ENCODE measurements around the gene ANGPT4.

ANGPT4 gene

DNA sequence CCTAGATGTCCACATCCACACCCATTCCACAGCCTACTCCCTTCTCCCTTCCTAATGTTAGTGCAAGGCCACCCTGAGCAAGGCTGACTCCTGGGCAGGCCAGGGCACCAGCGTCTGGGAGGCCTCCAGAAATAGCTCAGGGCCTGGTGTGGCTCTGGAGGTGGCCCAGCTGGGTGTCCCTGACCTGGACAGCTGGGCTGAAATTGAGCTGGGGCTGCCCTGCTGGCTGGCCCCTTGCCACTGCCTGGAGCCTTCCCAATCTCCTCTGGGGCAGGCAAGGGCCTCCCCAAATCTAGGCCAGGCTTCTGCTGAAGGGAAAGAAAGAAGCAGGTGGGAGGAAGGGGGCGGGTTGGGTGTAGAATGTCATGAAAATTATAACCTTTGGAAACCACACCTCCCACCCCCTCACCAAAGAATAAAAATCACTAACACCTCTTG, 80.5 kb downstream of the ANGPT4 start:
- TF ChIP-seq, protein P1, sequence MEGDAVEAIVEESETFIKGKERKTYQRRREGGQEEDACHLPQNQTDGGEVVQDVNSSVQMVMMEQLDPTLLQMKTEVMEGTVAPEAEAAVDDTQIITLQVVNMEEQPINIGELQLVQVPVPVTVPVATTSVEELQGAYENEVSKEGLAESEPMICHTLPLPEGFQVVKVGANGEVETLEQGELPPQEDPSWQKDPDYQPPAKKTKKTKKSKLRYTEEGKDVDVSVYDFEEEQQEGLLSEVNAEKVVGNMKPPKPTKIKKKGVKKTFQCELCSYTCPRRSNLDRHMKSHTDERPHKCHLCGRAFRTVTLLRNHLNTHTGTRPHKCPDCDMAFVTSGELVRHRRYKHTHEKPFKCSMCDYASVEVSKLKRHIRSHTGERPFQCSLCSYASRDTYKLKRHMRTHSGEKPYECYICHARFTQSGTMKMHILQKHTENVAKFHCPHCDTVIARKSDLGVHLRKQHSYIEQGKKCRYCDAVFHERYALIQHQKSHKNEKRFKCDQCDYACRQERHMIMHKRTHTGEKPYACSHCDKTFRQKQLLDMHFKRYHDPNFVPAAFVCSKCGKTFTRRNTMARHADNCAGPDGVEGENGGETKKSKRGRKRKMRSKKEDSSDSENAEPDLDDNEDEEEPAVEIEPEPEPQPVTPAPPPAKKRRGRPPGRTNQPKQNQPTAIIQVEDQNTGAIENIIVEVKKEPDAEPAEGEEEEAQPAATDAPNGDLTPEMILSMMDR (IDR thresholded peaks at IDR 0.05; ENCODE audit: insufficient read depth, low read depth, low read length, missing control alignments), result no peak
- no peak overlapping the region for H3K4me3 ChIP-seq (ENCODE audit: low read length)
- no peak for DNase-seq (ENCODE audit: low read depth)

DNA sequence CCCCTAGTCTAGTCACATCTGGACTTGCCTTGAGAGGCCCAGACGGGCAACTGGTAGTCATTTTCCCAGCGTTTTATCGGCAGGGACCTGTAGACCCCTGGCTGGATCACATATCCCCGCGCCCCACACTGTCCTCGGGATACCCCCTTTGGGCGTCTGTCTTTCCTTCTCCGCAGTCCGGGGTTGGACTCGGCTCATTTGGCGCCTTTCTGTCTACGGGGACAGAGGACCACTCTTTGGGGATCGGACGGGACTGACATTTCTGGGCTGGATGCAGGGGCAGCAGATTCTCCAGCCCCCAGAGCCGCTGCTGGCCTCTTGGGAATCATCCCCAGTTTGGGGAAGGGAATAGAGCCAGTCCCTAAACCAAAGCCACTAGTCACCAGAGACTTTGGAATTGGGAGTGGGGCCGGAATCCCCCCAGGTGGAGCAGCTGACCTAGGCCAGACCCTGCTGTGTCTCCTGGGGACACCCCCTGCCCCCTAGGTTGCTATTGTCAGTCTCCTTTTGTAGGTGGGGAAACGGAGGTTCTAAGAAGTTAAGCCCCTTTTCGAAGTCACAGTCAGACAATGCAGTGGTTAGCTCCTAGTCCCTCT, 81.9 kb downstream of the ANGPT4 start:
- H3K4me3 ChIP-seq (ENCODE audit: low read length), result peak overlapping the region; percentile 75
- TF ChIP-seq, protein P1 (IDR thresholded peaks at IDR 0.05; ENCODE audit: insufficient read depth, low read depth, low read length, missing control alignments), result no peak
- DNase-seq (ENCODE audit: low read depth), result no peak

DNA sequence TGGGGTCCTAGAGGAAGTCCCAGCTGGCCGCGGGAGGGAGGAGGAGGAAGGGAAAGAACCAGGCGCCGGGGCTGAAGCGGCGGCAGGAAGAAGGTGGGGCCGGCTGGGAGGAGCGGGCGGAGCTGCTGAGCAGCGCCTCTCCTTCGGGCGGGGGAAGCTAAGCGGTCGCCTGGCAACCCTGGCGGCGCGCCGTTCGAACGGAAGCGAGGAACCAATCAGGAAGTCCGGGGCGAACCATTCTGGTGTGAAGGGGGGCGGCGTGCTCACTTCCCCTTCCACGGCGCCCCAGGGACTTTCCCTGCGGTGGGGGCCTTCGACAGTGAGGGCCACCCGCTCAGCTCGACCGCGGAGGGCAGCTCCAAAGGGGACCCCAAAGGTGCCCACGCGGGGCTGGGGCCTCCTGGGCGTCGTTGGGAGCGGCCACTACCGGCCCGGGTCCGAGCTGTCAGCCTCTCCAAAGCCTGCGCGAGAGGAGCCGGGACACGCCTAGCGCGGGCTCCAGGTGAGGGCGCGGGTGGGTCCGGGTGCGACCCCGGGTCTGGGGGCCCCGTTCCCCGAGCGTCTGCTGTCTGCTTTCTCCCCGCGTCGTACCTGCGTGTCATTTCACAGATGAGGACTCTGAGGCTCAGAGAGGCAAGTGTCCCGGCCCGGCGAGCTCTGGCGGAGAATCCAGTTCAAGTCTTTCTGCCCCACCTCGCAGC, 82.5 kb downstream of the ANGPT4 start, which contains the start of gene FAM110A:
FAM110A (plus strand) TSS at position 266 of the 701 bp plus-strand sequence. CDS start 11,090 bp downstream, outside the sequence.
- TF ChIP-seq, protein P1 (IDR thresholded peaks at IDR 0.05; ENCODE audit: insufficient read depth, low read depth, low read length, missing control alignments), result no peak
- peak; percentile 97 for DNase-seq (ENCODE audit: low read depth)
- H3K4me3 ChIP-seq (ENCODE audit: low read length), result peak within 1 kb of the TSS; percentile 75

- TF ChIP-seq, protein P1 (IDR thresholded peaks at IDR 0.05; ENCODE audit: insufficient read depth, low read depth, low read length, missing control alignments), result no peak
- H3K4me3 ChIP-seq (ENCODE audit: low read length), result peak overlapping the region; percentile 75
- DNase-seq (ENCODE audit: low read depth), result peak; percentile 59
These were observed 83.0 kb downstream of the ANGPT4 start for GRCh38 chr20:833121-833449.

GRCh38 chr20:831956-832355, 84.2 kb downstream of the ANGPT4 start:
- TF ChIP-seq, protein P1 (IDR thresholded peaks at IDR 0.05; ENCODE audit: insufficient read depth, low read depth, low read length, missing control alignments), result no peak
- no peak for DNase-seq (ENCODE audit: low read depth)
- no peak overlapping the region for H3K4me3 ChIP-seq (ENCODE audit: low read length)

DNA sequence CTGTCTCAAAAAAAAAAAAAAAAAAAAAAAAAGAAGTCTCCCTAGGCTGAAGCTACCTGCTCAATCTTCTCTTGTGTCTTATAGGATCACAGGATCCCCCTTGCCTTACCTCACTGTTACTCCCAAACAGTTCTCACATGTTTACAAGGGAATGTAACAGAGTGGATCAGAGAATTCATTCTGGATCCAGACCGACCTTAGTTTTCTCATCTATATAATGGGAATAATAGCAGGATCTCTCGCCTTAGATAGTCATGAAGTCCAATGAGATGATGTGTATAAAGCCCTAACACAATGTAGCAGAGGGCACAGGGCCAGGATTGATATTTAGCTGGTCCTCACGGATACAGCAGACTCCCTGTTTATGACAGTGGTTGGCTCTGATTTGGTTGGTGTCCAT, 84.9 kb downstream of the ANGPT4 start:
- no peak for DNase-seq (ENCODE audit: low read depth)
- no peak overlapping the region for H3K4me3 ChIP-seq (ENCODE audit: low read length)
- TF ChIP-seq, protein P1 (IDR thresholded peaks at IDR 0.05; ENCODE audit: insufficient read depth, low read depth, low read length, missing control alignments), result no peak

Measured in epithelial cell of esophagus (primary cell).